ENCODE results near the gene TMED7.

TMED7 gene

DNA sequence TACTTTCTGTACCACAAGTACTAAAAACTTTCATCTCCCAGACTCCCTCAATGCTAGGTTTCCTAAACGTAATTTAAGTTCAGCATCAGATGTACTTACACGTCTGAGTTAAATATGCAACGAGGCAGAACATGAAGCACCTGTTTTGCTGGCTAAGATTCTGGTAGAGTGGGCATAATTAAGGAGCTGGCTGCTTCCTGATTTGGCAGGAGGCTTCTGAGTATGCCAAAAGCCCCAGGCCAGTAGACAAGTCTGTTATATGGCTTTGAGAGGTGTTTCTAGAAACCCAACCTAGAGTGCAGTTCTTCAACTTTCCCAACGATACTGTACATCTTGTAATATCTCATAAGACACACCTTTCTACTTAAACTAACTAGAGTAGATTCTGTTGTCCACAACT is 37.2 kb downstream of the TMED7 start:
- TF ChIP-seq, protein P1, sequence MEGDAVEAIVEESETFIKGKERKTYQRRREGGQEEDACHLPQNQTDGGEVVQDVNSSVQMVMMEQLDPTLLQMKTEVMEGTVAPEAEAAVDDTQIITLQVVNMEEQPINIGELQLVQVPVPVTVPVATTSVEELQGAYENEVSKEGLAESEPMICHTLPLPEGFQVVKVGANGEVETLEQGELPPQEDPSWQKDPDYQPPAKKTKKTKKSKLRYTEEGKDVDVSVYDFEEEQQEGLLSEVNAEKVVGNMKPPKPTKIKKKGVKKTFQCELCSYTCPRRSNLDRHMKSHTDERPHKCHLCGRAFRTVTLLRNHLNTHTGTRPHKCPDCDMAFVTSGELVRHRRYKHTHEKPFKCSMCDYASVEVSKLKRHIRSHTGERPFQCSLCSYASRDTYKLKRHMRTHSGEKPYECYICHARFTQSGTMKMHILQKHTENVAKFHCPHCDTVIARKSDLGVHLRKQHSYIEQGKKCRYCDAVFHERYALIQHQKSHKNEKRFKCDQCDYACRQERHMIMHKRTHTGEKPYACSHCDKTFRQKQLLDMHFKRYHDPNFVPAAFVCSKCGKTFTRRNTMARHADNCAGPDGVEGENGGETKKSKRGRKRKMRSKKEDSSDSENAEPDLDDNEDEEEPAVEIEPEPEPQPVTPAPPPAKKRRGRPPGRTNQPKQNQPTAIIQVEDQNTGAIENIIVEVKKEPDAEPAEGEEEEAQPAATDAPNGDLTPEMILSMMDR (IDR thresholded peaks at IDR 0.05), result no peak

DNA sequence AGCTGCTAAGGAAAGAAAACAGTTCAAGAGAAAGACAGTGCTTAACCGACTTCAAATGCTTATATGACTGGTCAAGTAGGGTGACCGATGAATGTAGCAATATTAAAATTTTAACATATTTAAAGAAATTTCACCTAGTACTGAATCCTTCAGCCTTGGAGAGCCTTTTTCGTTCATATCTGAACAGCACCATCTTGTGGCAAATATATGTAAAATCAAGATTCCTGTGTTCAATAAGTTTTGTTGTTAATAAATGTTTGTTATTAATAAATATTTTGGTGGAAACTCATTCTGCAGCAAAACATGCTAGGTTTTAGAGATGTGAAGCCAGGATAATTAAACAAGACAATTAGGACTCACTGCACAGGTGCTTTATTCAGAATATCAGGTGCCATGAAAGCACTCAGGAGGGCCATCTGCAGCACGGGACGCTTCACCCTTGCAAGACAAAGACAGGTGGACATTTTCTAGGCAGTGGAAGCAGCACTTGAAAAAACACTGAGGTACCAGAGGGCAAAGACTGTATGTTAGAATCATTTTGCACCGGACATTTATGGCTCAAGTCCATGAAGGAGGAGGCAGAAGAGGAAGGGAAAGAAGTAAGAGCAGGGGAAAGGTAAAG is 39.2 kb downstream of the TMED7 start:
- TF ChIP-seq, protein P1 (IDR thresholded peaks at IDR 0.05), result peak; percentile 61

DNA sequence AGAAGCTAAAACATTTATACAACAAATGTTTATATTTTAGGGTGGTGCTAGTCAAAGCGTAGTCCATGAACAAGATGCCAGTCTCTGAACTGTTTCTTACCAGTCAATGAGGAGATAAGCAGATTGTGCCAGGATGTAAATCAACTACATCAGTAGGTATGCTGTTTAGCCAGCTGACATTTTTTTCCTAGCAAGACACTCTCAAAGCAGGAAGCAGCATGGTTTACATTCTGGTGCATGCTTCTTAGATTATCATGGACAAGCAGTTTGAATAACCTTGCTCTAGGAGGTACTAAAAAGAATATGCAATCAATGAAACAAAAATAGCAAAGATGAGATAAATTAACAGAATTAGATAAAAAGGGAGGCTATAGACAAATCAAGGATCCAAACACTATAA is 40.6 kb downstream of the TMED7 start:
- TF ChIP-seq, protein P1 (IDR thresholded peaks at IDR 0.05), result no peak

DNA sequence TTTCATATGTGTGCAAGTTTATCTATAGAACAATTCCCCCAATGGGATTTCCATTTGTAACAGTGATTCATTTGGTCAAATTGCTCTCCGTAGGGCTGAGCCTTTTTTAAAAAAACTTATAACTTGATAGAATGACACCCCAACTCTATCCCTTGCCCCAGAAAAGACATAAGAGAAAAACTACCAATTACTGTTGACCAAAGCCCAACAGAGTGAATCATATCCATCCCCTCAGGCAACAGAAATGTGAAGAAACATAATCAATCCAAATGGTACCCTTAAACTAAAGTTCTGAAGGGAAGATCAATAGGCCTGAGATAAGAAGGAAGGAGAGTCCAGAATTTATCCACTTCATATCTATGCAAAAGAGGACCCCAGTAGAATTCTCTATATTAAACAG is 41.3 kb downstream of the TMED7 start:
- TF ChIP-seq, protein P1 (IDR thresholded peaks at IDR 0.05), result no peak

DNA sequence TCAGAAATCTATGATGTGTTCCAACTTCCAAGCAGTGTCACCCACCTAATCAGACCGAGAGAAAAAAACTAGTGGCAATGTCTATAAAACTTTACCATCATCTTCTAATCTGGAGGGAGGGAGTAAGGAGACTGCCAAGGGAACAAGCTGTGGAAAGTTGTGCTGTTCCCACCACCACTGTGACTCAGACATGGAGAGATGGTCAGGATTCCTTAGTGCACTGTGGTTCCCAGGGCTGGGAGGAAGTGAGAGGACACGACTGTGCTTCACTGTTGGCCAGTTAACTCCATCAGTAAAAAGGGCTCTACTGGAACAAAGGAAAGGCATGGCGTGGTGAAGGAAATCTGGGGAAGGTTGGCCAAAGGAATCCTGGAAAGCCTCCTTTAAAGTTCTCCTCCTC is 42.4 kb downstream of the TMED7 start:
- TF ChIP-seq, protein P1 (IDR thresholded peaks at IDR 0.05), result no peak

DNA sequence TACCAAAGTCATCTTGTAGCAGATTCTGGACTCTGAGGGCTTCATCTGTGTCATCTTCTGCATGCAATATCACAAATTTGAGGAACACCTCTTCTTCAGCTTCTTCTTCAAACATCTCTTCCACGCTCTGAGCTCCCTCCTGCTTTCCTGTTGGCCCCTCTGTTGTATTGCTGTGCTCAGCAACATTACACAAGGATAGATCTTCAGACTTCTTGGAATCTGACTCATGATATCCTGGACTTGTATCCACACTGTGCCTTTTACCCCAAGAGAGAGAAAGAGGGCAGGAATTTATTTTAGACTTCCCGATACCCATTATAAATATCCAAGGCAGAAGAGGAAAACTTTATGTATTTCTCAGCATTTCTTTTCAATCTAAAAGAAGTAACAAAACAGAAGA is 44.9 kb downstream of the TMED7 start:
- TF ChIP-seq, protein P1 (IDR thresholded peaks at IDR 0.05), result no peak

DNA sequence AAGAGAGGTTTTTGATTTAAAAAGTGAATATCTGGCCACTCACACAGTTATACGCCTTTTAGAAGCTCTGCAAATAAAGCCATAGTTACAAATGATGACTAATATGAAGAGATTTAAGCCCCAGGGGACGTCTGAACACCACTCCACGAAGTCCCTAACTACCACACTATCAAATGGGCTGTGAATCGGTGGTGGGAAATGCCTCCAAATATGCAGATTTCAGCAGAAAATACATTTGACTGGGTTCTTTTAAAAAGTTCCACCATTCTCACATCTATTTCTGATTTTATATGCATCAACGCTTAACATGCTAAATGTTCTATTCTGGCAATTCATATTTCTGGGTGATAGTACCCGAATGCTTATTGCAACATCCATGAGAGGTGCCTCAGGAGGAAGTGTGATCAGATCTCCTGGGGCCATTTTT is 46.1 kb downstream of the TMED7 start:
- TF ChIP-seq, protein P1 (IDR thresholded peaks at IDR 0.05), result no peak

DNA sequence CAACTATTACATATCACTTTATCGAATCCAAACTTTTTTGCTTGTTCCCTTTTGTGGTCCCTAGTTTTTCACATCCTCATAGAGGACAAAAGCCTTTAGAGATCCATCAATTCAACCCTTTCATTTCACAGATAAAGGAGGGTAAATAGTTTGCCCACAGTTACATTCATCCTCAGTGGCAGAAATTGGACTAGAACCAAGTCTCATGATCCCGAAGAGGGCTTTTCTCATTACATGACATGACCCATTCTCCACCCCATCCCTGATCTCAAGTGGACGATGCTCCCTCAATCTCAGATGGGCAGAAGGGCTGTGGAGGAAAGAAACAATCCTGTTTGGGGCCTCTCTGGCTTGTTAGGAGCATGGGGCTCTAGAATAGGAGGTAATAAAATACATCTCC is 46.6 kb downstream of the TMED7 start:
- TF ChIP-seq, protein P1 (IDR thresholded peaks at IDR 0.05), result no peak

Measured in LNCAP (cell line).